DND-41 (cell line): ENCODE results near the gene SLC27A6.

Experiments used
- ATAC-seq: fragments of 200-7000 bp; cut with Tn5 transposase; 3 replicates; pipeline ENCODE4 v1.9.1; 2021; ENCODE audit warnings: low read depth; ENCODE audit not compliant: insufficient read depth
- DNase-seq: peaks from one replicate; pipeline ENCODE4 v3.0.0-alpha.2; 2020
- H2AFZ ChIP-seq: 2 replicates; pipeline ENCODE4 v1.6.0; 2012; ENCODE audit warnings: low read depth, low read length
- H3K27ac ChIP-seq: 2 replicates; pipeline ENCODE4 v1.5.1; 2012; ENCODE audit warnings: low read length, inconsistent platforms
- H3K27me3 ChIP-seq: fragments of 200-600 bp; sonication (generic); 2 replicates; pipeline ENCODE4 v1.6.0; 2012; ENCODE audit warnings: low read length, mild to moderate bottlenecking, inconsistent platforms; ENCODE audit not compliant: insufficient read depth, poor library complexity
- H3K36me3 ChIP-seq: 2 replicates; pipeline ENCODE4 v1.5.1; 2012; ENCODE audit warnings: low read length, inconsistent platforms; ENCODE audit not compliant: insufficient read depth
- H3K4me1 ChIP-seq: 2 replicates; pipeline ENCODE4 v1.5.1; 2012; ENCODE audit warnings: mild to moderate bottlenecking, low read length; ENCODE audit not compliant: insufficient read depth
- H3K4me2 ChIP-seq: 2 replicates; pipeline ENCODE4 v1.6.0; 2012; ENCODE audit warnings: mild to moderate bottlenecking, moderate library complexity, low read length, inconsistent platforms; ENCODE audit not compliant: insufficient read depth
- H3K4me3 ChIP-seq, 2 experiments: fragments of 200-600 bp in 1 of 2; shearing (Covaris generic) in 1 of 2; 2 replicates each; pipeline ENCODE4 v1.5.1; 2012 to 2016; ENCODE audit warnings: inconsistent platforms in 2 of 2, low read length in 2 of 2, mild to moderate bottlenecking in 2 of 2, low read depth in 1 of 2, moderate library complexity in 1 of 2
- H3K79me2 ChIP-seq: 2 replicates; pipeline ENCODE4 v1.6.0; 2012; ENCODE audit warnings: low read length, inconsistent platforms; ENCODE audit not compliant: insufficient read depth
- H3K9ac ChIP-seq: 2 replicates; pipeline ENCODE4 v1.6.0; 2012; ENCODE audit warnings: low read depth, mild to moderate bottlenecking, inconsistent platforms, low read length, moderate library complexity
- H3K9me3 ChIP-seq: 2 replicates; pipeline ENCODE4 v1.5.1; 2012; ENCODE audit warnings: low read length, moderate library complexity, mild to moderate bottlenecking, inconsistent platforms; ENCODE audit not compliant: insufficient read depth, severe bottlenecking
- H4K20me1 ChIP-seq: 2 replicates; pipeline ENCODE4 v1.6.0; 2012; ENCODE audit warnings: low read length; ENCODE audit not compliant: insufficient read depth
- EZH2 ChIP-seq: IDR thresholded peaks from 3 replicates; pipeline ENCODE4 v1.6.1; 2012; ENCODE audit warnings: borderline replicate concordance, low read depth, mild to moderate bottlenecking, moderate library complexity, low read length, inconsistent platforms; ENCODE audit not compliant: severe bottlenecking
- TF ChIP-seq, protein P1 (sequence below): IDR thresholded peaks from 2 replicates; pipeline ENCODE4 v1.5.1; 2012; ENCODE audit warnings: borderline replicate concordance, low read length, moderate library complexity, mild to moderate bottlenecking; ENCODE audit not compliant: poor library complexity, severe bottlenecking; ENCODE audit errors: extremely low read depth

Gene SLC27A6

DNA sequence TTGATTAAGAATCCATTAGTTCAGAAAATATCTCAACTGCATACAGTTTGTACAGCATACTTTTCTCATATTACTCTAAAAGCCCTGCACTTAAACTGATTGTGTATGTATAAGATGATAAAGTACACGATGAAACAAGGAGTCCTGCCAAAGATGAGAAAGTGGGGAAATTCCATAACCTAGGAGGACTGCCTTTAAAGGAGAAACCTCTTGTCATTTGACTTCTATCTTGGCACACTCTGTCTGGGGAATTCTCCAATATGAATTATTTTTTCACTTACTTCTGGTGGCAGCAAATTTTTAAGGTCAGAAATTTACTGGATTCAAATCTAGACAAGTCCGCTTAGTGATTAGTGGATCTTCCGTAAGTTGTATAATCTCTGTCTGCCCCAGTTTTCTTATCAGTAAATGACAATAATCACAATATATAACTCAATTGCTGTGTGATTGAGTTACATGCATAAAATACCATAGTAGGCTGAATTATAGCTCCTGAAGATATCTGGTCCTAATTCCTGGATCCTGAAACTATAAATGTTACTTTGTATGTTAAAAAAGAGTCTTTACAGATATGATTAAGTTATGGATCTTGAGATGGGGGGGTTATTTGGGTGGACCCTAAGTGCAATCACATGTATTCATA is 112.3 kb downstream of the SLC27A6 start:
- Histone ChIP-seq H2AFZ (no peak overlapping the region), H3K36me3 (no peaks in the 10 kb centered on the region), H3K9me3 (no peaks in the 10 kb centered on the region), H3K9ac (no peak overlapping the region), H3K27me3 (no peaks in the 10 kb centered on the region), H3K79me2 (no peaks in the 10 kb centered on the region), H3K27ac (no peak overlapping the region), H4K20me1 (no peaks in the 10 kb centered on the region), H3K4me2 (no peak overlapping the region), H3K4me1 (no peaks in the 10 kb centered on the region), H3K4me3 (no peak overlapping the region)
- DNase-seq (no peak), ATAC-seq (no peak)
- TF ChIP-seq, protein P1, sequence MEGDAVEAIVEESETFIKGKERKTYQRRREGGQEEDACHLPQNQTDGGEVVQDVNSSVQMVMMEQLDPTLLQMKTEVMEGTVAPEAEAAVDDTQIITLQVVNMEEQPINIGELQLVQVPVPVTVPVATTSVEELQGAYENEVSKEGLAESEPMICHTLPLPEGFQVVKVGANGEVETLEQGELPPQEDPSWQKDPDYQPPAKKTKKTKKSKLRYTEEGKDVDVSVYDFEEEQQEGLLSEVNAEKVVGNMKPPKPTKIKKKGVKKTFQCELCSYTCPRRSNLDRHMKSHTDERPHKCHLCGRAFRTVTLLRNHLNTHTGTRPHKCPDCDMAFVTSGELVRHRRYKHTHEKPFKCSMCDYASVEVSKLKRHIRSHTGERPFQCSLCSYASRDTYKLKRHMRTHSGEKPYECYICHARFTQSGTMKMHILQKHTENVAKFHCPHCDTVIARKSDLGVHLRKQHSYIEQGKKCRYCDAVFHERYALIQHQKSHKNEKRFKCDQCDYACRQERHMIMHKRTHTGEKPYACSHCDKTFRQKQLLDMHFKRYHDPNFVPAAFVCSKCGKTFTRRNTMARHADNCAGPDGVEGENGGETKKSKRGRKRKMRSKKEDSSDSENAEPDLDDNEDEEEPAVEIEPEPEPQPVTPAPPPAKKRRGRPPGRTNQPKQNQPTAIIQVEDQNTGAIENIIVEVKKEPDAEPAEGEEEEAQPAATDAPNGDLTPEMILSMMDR: no peak
- no peak for TF ChIP-seq EZH2

DNA sequence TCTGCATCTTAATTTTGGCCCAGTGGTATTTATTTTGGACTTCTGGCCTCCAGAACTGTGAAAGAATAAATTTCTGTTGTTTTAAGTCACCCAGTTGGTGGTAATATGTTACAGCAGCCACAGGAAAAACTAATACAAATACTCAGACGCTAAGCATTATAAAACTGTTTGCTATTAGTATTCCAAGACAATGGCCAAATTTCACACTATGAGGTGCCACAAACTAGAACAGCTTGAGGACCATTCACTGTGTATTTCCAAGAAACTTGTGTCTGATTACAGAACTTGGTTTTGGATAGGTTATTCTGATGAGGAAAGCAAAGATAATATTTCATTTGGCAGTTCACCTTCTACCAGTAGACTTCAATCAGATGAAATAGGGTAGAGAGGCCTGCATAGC is 113.0 kb downstream of the SLC27A6 start:
- Histone ChIP-seq H3K9ac (no peak overlapping the region), H3K79me2 (no peaks in the 10 kb centered on the region), H3K4me1 (no peaks in the 10 kb centered on the region), H3K27me3 (no peaks in the 10 kb centered on the region), H3K36me3 (no peaks in the 10 kb centered on the region), H3K9me3 (no peaks in the 10 kb centered on the region), H4K20me1 (no peaks in the 10 kb centered on the region), H2AFZ (no peak overlapping the region), H3K4me3 (no peak overlapping the region), H3K4me2 (no peak overlapping the region), H3K27ac (no peak overlapping the region)
- DNase-seq (no peak), ATAC-seq (no peak)
- no peak for TF ChIP-seq EZH2
- TF ChIP-seq, protein P1: no peak

DNA sequence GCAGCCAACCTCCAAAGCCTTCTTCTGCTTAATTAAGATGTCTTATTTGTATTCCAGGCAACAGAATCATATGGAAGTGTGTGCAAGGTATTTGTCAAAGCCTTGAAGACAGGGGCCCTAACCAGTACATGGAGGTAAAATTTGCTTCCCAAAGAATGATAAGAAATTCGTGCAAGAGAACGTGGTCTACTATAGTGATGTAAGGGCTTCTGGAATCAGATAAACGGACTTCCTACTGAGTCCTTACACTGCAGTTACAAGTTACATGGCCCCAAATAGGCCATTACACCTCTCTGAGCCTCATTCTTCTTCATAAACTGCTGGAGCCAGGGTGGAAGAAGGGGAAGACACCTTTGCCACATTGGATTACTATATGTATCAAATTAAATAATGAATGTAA is 113.4 kb downstream of the SLC27A6 start:
- H3K4me2 ChIP-seq: no peak overlapping the region
- H3K27me3 ChIP-seq: no peaks in the 10 kb centered on the region
- TF ChIP-seq, protein P1: no peak
- no peak for TF ChIP-seq EZH2
- H3K9me3 ChIP-seq: no peaks in the 10 kb centered on the region
- DNase-seq (no peak), ATAC-seq (no peak)
- H3K27ac ChIP-seq: no peak overlapping the region
- no peaks in the 10 kb centered on the region for H3K36me3 ChIP-seq
- no peaks in the 10 kb centered on the region for H3K79me2 ChIP-seq
- no peaks in the 10 kb centered on the region for H3K4me1 ChIP-seq
- H3K4me3 ChIP-seq: no peak overlapping the region
- no peaks in the 10 kb centered on the region for H4K20me1 ChIP-seq
- no peak overlapping the region for H2AFZ ChIP-seq
- no peak overlapping the region for H3K9ac ChIP-seq
